Activated T-cell treated with anti-CD3 and anti-CD28 coated beads for 48 hours (primary cell): ENCODE results near the gene KCTD8.

Source experiments
- DNase-seq: peaks from one replicate; pipeline ENCODE4 v3.0.0-alpha.2; 2020; ENCODE audit warnings: low read depth

The KCTD8 gene

DNA sequence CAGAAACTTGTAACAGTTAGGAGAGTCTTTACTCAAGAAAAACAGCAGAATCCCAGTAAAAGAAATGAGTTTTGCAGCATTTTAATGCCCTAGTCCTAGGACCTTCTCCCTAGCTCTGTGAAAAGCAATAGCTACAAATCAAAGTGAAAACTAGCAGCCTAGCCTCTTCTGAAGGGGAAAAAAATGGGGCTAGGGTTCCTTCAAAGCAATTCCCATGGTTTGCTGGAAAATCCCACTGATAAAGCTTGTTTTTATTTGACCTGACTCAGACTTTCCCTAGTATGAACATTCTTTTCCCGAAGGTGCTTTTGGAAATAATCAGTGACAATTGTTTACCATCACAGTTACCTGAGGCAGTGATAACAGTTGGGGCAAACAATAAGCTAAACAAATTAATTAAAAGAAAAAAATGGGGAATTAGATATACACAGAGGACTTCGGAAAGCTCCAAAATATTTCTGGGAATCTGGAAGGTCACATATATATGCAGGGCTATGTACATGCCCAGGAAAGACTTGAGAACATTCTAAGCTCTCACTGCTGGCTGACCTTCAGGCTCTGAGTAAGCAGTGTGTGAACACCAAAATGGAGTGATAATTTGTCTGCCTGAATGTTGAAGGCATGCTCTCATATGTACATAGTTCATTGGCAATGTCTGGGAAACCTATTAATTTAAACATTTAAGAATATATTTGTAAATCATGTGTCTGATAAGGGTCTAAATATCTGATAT is 285.9 kb downstream of the KCTD8 start:
- no peak for DNase-seq

DNA sequence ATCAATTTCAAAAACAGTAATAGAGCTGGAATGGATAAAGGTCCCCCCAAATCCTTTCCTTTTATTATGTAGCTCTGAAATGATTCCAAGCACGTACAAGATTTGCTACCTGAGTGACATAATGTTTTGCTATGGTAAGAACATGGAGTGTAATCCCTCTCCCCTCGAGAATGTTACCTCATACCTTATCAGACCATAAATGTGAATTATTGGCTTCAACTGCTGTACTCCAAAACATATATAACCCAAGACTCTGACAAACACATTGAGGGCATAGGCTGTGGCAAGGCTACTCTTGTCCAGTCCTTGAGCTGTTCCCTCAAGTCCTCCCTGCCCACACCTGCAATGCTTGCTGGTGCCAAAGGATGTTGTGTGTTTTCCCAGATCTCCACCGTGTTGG is 286.9 kb downstream of the KCTD8 start:
- no peak for DNase-seq

DNA sequence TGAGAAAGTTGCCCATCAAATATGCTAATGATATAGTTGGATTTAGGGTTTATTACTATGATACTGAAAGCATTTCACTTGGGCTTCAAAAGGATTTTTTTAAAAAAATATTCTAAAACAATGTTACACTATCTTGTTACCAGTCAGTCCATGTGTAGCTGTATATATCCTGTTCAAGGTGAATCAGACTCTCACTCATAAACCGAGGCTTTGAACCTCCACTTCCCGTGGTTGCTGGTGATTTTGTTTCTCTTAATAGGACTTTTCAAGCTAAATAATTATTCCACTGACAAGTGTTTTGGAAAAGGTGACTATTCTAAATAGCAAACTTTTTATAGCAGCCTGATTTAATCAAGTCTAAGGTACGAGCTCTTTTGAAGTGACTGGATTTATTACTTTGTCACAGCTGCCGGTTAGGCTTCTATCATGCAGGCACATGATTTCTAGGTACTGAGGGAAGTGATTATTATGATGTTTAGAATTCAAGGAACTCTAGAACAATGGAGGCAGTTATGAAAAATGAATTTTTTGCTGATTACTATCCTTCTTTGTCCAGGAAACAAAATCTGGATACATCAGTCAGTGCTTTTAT is 287.7 kb downstream of the KCTD8 start:
- no peak for DNase-seq

DNA sequence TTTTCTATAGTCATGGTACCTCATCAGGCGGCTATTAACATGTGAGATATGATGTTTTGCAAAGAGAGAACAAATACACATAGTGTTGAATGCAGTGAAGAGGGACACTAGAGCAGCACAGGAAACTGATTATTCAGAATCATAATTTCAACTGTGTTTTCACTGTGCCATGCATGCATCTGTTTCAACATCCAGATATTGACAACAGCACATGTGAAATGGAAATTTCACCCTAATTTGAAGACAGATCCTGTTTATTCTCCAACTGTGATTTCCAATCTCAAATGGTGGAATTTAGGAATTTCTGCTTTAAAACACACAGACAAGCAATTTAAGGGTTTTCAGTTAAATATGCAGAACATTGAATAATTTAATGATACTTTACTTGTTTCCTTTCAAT is 288.6 kb downstream of the KCTD8 start:
- no peak for DNase-seq

DNA sequence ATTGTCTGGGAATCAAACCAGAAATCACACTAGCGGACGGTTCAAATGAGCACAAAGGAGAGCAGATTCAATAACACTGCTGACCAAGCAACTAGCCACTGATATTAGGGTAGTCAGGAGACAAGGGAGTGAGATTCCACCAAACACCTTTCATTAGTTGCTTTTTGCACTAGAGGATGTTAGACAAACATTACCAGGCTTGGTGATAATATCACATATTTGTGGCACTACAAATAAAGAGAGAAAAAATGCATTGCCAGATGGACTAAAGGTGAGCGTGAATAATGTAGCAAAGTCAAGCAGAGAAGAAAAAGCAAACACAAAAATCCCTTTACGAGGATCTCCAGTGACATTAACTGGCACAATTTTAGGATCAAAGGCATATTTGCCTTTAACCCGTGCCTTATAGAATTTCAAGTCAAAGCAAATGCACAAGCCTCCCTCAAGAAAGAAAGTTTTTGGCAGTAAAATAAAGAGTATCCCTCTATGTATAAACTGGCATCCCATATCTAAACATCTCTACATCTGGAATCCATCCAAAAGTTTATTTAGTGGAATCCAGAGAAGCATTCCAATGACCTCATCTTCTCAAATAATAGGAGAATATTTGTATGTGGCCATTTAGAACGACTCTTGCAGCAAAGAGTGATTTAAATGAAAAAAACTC is 290.9 kb downstream of the KCTD8 start:
- no peak for DNase-seq

DNA sequence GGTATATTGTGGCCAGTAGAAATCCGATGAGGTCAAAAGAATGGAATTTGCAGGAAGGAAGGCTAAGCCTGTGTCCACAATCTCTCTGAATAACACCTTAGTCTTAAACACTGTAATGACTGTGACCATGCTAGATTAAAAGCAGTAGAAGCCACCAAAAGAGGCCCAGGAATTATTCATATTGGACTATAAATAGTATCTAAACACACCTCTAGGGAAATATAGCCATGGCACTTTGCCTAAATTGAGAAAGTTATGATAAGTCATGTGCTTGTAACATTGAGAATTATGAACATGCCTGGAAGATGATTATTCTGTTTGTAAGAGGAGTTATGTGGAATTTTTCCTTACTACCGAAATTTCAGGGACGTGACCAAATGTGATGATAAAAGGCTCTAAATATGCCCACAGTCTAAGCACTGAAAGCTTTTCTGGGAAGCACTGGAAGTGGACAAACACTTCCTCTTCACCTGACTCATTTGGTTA is 298.5 kb downstream of the KCTD8 start:
- DNase-seq = no peak

DNA sequence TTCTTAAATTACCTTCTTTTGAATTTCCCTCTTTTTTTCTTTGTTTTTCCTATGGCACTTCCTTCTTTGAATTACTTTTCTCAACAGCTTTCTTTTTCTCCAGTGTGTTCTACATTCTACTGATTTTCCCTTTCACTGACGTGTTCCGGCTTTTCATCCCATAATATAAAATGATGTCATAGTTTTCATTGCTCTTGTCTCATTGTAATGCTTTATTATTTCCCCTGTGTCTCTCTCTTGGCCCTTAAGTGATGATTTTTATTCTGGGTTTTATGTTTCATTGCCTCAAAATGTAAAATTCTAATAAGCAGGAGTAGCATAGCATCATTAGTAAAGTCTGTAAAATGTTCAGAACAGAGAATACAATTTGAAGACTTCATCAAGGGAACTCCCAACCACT is 299.3 kb downstream of the KCTD8 start:
- DNase-seq = no peak

DNA sequence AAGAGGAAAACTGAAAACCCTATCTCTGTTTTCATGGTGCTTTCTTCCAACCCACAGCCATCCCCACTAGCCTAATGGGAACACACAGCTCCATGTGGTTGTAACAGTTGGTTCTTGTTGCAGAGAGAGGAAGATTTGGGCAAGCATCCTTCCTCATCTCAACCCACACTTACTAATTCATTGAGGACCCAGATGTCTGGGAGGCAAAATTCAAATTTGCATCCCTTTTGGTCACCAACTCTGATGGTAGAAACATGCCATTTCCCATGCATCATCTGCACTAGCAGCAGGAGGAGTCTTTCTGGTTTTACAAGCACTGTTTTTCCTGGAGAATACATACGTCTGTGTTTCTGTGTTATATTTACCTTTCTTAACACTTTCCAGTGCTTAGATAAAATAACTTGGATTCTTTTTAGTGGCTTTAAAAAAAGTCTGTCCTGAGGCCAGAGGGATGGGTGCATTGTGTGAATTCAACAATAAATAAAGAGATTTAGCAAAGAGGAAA is 301.0 kb downstream of the KCTD8 start:
- DNase-seq = no peak

DNA sequence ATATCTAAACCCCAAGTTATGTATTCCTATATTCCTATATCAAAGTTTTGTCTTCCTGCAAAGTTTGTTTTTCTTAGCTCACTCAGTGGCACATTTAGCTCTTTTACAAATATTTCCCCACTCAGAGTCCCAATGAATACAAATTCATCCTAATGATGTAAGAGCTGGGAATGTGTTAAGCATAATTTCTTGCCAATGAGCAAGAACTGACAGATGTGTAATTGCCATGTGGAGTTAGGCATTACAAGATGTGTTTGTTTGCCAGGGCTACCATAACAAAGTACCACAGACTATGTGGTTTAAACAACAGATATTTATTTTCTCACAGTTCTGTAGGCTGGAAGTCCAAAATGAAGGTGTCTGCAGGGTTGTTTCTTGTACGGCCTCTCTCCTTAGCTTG is 302.1 kb downstream of the KCTD8 start:
- DNase-seq = no peak

DNA sequence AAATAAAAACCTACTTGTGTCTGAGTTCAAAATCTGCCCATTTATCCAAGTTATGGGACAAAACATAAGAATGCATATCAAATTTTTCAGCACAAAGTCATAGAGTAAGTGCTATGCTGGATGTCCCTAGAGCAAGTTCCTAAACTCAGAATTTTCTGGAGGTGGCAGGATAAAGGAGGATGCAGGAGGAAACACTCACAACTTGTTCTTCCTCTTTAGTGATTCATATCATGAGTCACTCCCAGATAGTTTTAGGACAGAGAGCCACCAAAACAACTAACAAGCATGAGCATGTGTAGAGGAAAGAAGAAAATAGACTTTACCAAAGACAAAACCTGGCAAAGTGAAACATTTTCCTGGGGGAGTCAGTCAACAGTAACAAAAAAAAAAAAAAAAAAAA is 302.7 kb downstream of the KCTD8 start:
- DNase-seq = no peak

DNA sequence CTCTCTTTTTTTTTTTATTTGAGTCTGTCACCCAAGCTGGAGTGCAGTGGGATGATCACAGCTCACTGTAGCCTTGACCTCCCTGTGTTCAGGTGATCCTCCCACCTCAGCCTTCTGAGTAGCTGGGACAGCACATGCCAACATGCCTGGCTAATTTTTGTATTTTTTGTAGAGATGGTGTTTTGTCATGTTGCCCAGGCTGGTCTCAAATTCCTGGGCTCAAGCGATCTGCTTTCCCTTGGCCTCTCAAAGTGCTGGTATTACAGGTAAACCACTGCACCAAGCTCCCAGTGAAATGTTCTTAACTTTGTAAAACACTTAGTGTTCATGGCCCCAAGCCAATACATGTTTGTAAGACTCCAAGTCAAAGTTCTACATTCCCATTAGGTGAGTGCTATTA is 316.1 kb downstream of the KCTD8 start:
- DNase-seq = no peak
